OCI-LY1 (cell line): ENCODE results near the gene EDEM1.

Source experiments
- H2AFZ ChIP-seq: fragments of 200-600 bp; sonication (generic), shearing (Covaris generic); 2 replicates; pipeline ENCODE4 v1.6.0; 2014; ENCODE audit warnings: antibody characterized with exemption, mild to moderate bottlenecking, low read length
- H3F3A ChIP-seq: fragments of 200-600 bp; sonication (generic), shearing (Covaris generic); 2 replicates; pipeline ENCODE4 v1.6.0; 2014; ENCODE audit warnings: mild to moderate bottlenecking, antibody characterized with exemption, low read length, moderate library complexity; ENCODE audit not compliant: insufficient read depth
- H3K27ac ChIP-seq: fragments of 200-600 bp; sonication (generic); 2 replicates; pipeline ENCODE4 v1.5.1; 2014; ENCODE audit warnings: low read length, mixed run types, mild to moderate bottlenecking, low read depth; ENCODE audit not compliant: poor library complexity, severe bottlenecking
- H3K27me3 ChIP-seq: fragments of 200-600 bp; sonication (generic); 2 replicates; pipeline ENCODE4 v1.6.0; 2014; ENCODE audit warnings: antibody characterized with exemption, mild to moderate bottlenecking, low read length, moderate library complexity; ENCODE audit not compliant: insufficient read depth
- H3K36me3 ChIP-seq: fragments of 200-600 bp; sonication (generic); 2 replicates; pipeline ENCODE4 v1.6.1; 2014; ENCODE audit warnings: mild to moderate bottlenecking, antibody characterized with exemption, low read length, moderate library complexity, mixed read lengths; ENCODE audit not compliant: insufficient read depth
- H3K4me1 ChIP-seq: fragments of 200-600 bp; sonication (generic); 2 replicates; pipeline ENCODE4 v1.5.1; 2014; ENCODE audit warnings: mild to moderate bottlenecking, low read length, moderate library complexity; ENCODE audit not compliant: insufficient read depth, severe bottlenecking
- H3K4me2 ChIP-seq: fragments of 200-600 bp; sonication (generic), shearing (Covaris generic); 2 replicates; pipeline ENCODE4 v1.6.1; 2014; ENCODE audit warnings: low read length
- H3K4me3 ChIP-seq: fragments of 200-600 bp; sonication (generic); 2 replicates; pipeline ENCODE4 v1.5.1; 2014; ENCODE audit warnings: low read length, low read depth, mild to moderate bottlenecking, mixed read lengths; ENCODE audit not compliant: poor library complexity, severe bottlenecking
- H3K79me2 ChIP-seq: fragments of 200-600 bp; shearing (Covaris generic); 2 replicates; pipeline ENCODE4 v1.6.1; 2016; ENCODE audit warnings: mixed run types, low read length, mixed read lengths; ENCODE audit not compliant: insufficient read depth
- H3K9ac ChIP-seq: fragments of 200-600 bp; sonication (generic), shearing (Covaris generic); 2 replicates; pipeline ENCODE4 v1.6.1; 2014; ENCODE audit warnings: mild to moderate bottlenecking, low read length, mixed read lengths
- H3K9me2 ChIP-seq: fragments of 200-600 bp; sonication (generic), shearing (Covaris generic); 2 replicates; pipeline ENCODE4 v1.6.1; 2014; ENCODE audit warnings: low read depth, mild to moderate bottlenecking, low read length, mixed read lengths
- H3K9me3 ChIP-seq: fragments of 200-600 bp; shearing (Covaris generic); 2 replicates; pipeline ENCODE4 v1.6.1; 2014; ENCODE audit warnings: low read length, mixed read lengths
- H4K20me1 ChIP-seq: fragments of 200-600 bp; sonication (generic), shearing (Covaris generic); 2 replicates; pipeline ENCODE4 v1.6.0; 2016; ENCODE audit warnings: mild to moderate bottlenecking, low read length; ENCODE audit not compliant: insufficient read depth
- CTCF ChIP-seq: fragments of 200-600 bp; sonication (generic), shearing (Covaris generic); IDR thresholded peaks from 2 replicates; pipeline ENCODE4 v1.5.1; 2017; ENCODE audit warnings: mild to moderate bottlenecking, antibody characterized with exemption, low read length, moderate library complexity, mixed read lengths
- EZH2 ChIP-seq: fragments of 200-600 bp; sonication (generic), shearing (Covaris generic); IDR thresholded peaks from 2 replicates; pipeline ENCODE4 v1.8.0; 2017; ENCODE audit warnings: borderline replicate concordance, mixed run types, mild to moderate bottlenecking, antibody characterized with exemption, low read length, moderate library complexity, mixed read lengths

The EDEM1 gene

GRCh38 chr3:5140839-5141238 lies 46.7 kb upstream of the EDEM1 start:
- Histone ChIP-seq H4K20me1 (no peaks in the 10 kb centered on the region), H3K9ac (no peak overlapping the region), H3K9me3 (0 out of 2 replicates have a peak, but pooled peaks cover 1% of the 10 kb centered on the region), H3K9me2 (no peaks in the 10 kb centered on the region), H3K27me3 (no peaks in the 10 kb centered on the region), H3K36me3 (peaks cover 31% of the 10 kb centered on the region), H3F3A (no peaks in the 10 kb centered on the region), H2AFZ (no peak overlapping the region), H3K79me2 (peaks cover 84% of the 10 kb centered on the region), H3K4me2 (no peak overlapping the region), H3K4me1 (peaks cover 39% of the 10 kb centered on the region), H3K4me3 (no peak overlapping the region), H3K27ac (no peak overlapping the region)
- TF ChIP-seq EZH2 (no peak), CTCF (no peak)

- no peak overlapping the region for H3K4me3 ChIP-seq
- H3K27me3 ChIP-seq, result no peaks in the 10 kb centered on the region
- H3K9ac ChIP-seq, result no peak overlapping the region
- H3K4me1 ChIP-seq, result peaks cover 32% of the 10 kb centered on the region
- peaks cover 41% of the 10 kb centered on the region for H3K36me3 ChIP-seq
- no peaks in the 10 kb centered on the region for H3K9me2 ChIP-seq
- peaks cover 86% of the 10 kb centered on the region for H3K79me2 ChIP-seq
- no peak overlapping the region for H3K27ac ChIP-seq
- no peak for TF ChIP-seq CTCF
- TF ChIP-seq EZH2, result no peak
- no peaks in the 10 kb centered on the region for H4K20me1 ChIP-seq
- H3K9me3 ChIP-seq, result peaks cover 6% of the 10 kb centered on the region; the same call in 1 of the 2 replicates
- no peak overlapping the region for H3K4me2 ChIP-seq
- no peak overlapping the region for H2AFZ ChIP-seq
- no peaks in the 10 kb centered on the region for H3F3A ChIP-seq
Observed at GRCh38 chr3:5141760-5142159, 45.7 kb upstream of the EDEM1 start.

GRCh38 chr3:5143464-5143863 lies 44.0 kb upstream of the EDEM1 start:
- Histone ChIP-seq H3F3A (no peaks in the 10 kb centered on the region), H3K27me3 (no peaks in the 10 kb centered on the region), H3K9me3 (peaks cover 11% of the 10 kb centered on the region; the same call in 1 of the 2 replicates), H3K9me2 (no peaks in the 10 kb centered on the region), H3K4me1 (peaks cover 16% of the 10 kb centered on the region), H4K20me1 (no peaks in the 10 kb centered on the region), H3K4me3 (no peak overlapping the region), H2AFZ (no peak overlapping the region), H3K9ac (no peak overlapping the region), H3K36me3 (peaks cover 52% of the 10 kb centered on the region), H3K79me2 (peaks cover 82% of the 10 kb centered on the region), H3K27ac (no peak overlapping the region), H3K4me2 (no peak overlapping the region)
- TF ChIP-seq EZH2 (no peak), CTCF (no peak)
